Measurements from ENCODE around the gene AFF1.
"Not testable (repeated sequence)": the region's sequence is repeated elsewhere in the genome, so short reads cannot be mapped to it uniquely, and the experiment has no call there.

Gene AFF1

GRCh38 chr4:86959588-86960500 lies 25.0 kb downstream of the AFF1 start:
- no peak for DNase-seq

DNA sequence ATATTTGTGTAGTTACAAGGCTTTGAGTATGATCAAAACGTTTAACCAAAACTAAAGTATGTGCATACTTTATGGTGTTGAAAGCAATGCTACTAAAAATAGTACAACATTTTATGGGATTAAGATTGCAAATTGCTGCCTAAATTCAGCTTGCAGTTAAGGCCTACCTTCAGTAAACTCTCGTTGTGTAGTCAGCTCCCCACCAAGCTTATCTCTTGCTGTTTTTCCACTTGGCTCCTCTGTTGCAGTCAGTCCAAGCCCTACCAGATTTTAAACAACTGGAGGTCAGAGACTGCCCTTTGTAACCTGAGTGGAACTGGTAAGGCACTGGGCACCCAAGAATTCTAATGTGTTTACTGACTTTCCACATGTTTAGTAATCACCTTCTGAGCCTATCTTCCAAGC lies 25.7 kb downstream of the AFF1 start:
- no peak for DNase-seq

DNA sequence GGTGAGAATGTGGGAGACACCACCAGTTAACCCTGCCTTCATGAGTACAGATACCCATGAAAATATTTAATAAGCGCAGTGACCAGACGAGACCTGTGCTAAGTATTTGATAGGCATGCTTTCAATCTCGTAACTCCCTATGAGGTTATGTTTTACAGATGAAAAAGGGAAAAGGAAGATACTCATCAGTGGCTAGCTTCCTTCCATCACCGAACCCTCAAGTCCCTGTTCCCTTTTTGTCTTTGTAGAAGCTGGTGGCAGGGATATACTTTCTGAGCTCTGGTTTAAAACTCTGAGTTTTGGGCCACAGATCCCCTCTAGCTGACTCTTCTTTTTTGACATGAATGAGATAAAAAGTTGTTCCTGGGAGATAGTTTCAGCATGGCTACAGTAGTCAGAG lies 26.3 kb downstream of the AFF1 start:
- DNase-seq: no peak

DNA sequence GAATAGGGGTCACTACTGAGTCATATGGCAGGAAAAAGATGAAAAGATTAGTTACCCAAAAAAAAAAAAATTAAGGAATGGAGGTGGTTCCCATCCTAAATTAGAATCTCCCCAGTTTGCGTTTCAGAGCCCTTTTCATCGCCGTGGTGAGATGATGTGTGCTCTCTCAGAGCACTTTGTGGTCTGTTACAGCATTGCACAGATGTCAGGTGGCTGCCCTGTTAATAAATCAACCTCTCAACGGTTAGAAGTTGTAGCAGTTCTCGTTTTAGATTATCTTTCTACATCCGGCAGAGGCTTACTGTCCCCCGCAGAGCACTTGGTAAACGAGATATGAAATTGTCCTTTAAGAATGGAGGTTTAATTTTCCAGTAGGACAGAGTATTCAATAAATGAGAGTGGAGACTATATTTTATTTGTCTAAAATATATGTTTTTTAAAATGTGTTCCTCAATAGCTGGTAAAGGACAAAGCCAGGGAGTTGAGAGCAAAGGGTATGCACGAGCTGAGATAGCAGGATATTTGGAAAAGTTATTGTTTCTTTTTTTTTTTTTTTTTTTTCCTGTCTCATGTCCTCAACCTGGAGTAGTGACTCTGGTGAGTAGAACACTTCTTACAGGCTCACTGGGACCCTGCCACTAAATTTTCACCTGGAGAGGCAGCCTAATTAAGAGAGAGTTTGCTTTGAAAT lies 26.9 kb downstream of the AFF1 start:
- DNase-seq: no peak

DNA sequence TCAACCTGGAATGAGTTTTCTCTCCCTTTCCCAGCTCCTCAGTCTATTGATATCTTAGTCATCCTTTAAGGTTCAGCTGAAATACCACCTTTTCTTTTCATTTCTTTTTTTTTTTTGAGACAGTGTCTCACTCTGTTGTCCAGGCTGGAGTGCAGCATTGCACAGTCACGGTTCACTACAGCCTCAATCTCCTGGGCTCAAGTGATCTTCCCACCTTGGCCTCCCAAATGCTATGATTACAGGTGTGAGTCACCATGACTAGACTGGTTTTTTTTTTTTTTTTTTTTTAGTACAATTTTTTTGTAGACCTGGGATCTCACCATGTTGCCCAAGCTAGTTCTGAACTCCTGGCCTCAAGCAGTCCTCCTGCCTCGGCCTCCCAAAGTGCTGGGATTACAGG lies 28.9 kb downstream of the AFF1 start:
- no peak for DNase-seq

GRCh38 chr4:86965019-86965976 lies 30.5 kb downstream of the AFF1 start:
- DNase-seq: no peak

- DNase-seq: no peak
These were observed 32.3 kb downstream of the AFF1 start for GRCh38 chr4:86967073-86967472.

DNA sequence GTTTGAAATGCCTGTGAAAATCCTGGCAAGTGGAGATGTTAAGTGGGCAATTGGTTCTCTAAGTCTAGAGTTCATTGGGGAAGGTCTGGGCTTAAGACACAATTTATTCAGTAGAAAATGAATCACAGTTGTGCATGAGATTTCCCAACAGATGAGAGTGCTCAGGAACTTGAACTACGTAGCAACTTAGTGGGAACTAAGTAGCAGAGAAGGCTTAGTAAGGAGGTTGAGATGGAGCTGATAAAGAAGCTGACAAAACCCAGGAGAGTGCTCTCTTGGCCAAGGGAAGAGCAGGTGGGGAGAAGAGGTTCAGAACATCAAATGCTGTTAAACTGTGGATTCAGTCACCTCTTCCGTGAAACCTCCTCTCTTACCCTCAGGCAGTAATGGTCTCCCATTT lies 33.0 kb downstream of the AFF1 start:
- DNase-seq: no peak

GRCh38 chr4:86968547-86968946 lies 33.7 kb downstream of the AFF1 start:
- no peak for DNase-seq

DNA sequence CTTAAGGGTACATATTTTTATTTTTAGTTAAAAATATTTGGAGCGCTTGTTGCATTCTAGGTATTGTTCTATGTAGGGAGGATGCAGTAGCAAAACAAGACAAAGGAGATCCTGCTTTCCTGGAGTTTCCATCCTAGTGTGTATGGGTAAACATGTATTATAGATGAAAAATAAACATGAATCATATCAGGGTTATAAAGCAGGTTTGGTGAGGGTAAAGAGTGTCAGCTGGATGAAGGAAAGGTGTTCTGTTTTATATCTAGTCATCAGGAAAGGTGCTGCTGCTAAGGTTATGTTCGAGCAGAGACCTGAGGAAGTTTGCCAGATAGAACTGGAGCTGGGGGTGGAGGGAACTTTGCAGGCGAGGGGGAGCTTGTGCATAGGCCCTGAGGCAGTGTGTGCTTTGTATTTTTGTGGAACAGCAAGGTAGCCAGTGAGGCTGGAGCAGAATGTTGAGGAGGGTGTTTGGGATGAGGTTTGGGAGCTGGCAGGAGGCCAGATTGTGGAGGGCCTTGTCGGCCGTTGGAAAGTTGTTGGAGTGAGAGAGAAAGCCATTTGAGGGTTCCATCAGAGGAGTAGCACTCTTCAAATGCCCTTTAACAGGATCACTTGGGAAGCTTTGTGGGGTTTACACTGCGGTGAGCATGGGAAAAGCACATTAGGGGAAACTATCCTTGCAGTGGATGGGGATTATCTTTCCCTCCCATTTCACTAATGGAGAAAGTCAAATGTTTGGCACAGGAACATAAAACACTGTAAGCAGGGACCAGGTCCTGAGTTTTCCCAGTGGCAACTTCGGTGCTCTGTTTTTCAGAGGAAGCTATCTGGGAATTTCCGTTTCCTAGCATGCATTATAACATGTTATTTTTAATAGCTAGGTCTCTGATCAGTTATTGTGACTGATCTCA lies 35.9 kb downstream of the AFF1 start:
- DNase-seq: no peak

DNA sequence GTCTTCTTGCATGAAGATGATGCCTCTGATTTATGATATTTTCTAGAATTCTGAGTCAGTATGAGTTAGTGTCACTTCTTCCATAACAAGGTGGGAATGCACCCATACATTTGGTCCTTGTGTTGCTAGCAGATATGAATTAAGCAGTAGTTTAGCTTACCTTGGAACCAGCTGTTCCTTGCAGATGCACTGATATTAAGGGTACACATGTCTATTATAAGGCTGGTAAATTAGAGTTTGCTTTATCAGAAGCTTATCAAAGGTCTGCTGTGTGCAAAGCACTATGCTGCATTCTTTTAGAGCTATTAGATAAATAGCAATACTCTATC lies 36.5 kb downstream of the AFF1 start:
- DNase-seq: no peak

GRCh38 chr4:86972997-86973396 lies 38.2 kb downstream of the AFF1 start:
- DNase-seq: no peak

- no peak for DNase-seq
These were observed 38.9 kb downstream of the AFF1 start for GRCh38 chr4:86973668-86974067.

DNA sequence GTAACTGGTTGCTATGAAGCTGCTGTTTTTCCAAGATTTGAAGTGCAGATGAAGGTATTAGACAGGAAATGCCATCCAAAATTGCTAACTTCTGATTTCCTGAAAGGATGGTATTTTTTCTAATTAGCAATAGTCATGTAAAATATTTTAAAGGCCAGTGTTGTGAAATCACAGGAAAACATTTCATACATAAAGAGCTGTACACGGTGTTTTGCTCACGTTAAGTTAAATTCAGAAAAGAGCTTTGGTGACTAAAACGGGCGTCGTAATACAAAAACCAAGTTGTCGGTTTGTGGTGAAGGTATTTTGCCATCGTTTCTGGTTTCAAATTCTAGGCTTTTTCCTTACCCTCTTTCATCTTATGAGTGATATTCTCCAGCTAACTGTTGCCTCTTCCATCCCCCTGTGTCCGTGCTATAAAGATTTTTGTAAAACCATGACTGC lies 39.8 kb downstream of the AFF1 start:
- no peak for DNase-seq

DNA sequence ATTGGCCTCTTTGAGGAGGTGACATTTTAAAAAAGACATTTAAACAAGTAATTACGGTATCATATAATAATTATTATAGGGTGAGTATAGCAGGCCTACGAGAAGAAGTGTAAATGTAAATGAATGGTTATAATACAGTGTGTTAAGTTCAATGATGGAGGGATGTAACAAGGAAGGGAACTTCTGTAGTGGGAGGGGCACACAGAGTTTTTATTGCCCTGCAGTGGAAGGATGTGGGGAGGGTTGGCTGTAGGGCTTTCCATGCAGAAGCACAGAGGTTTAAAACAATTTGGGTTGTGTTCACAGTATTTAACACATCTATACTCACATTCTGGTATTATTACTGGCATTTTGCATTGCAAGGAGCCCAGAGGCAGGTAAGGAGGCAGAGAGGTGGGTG lies 41.1 kb downstream of the AFF1 start:
- no peak for DNase-seq

DNA sequence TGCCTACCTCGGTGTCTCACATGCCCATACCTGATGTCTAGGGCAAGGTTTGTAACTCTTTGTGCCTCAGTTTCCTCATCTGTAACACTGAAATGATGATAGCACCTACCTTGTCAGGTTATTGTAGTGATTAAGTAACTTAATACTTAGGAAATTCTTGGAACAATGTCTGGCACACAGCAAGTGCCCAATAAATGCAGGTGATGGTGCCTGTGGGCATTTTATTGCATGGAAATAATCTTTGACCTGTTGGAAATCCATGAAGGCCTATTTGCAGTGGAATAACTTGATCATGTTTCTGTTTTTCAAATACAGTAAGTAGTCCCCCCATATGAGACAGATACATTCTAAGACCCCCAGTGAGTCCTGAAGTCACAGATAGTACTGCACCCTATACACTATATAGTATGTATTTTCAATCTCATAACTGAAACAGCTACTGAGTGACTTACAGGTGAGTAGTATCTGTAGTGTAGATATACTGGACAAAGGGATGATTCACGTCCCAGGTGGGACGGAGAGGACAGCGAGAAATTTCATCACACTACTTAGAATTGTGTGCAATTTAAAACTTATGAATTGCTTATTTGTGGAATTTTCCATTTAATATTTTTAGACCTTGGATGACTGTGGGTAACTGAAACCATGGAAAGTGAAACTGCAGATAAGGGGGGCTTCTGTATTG lies 42.1 kb downstream of the AFF1 start:
- no peak for DNase-seq

DNA sequence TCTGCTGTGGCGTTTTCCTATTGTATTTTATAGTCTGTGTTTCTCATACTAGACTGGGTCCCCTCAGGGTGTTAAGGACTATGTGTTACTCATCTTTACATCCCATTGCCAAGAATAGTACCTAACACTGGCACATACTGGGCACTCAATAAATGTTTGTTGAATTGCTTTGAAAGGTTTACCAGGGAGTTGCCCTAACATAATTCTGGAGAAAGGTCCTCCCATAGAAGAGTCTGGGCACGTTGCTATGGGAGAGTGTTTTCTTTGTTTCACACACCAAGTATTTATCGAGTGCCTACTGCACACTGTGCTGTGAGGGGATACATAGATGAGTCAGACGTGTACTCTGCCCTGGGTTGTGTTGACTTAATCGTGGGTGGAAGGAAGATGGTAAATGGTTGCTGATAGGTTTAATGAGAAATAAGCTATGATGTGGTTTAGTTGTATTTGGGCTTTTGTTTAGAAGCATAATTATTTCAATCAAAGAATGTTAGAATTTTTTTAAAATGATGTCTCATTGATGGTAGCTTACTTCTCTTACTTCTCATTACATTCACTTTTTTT lies 42.9 kb downstream of the AFF1 start:
- DNase-seq: no peak

GRCh38 chr4:86978709-86979108 lies 43.9 kb downstream of the AFF1 start:
- DNase-seq: no peak

- DNase-seq: no peak
These were observed 45.4 kb downstream of the AFF1 start for GRCh38 chr4:86980230-86980629.

DNA sequence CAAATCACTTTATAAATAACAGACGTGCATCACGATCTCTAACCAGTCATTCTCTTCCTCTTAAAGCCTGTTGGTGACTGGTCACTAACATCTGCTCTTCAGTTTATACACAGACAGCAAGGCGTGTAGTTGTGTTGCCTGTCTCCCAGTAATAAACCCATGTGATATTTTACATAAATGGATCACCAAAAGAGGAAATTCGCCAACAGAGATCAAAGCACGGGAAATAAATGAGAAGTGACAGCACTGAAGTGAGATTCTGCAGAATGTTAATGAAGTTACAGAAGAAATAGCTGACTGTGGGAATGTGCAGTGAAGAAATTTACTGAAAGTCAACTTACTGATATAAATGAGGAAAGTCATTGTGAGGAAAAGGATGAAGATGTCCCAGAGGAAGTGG lies 47.0 kb downstream of the AFF1 start:
- no peak for DNase-seq

DNA sequence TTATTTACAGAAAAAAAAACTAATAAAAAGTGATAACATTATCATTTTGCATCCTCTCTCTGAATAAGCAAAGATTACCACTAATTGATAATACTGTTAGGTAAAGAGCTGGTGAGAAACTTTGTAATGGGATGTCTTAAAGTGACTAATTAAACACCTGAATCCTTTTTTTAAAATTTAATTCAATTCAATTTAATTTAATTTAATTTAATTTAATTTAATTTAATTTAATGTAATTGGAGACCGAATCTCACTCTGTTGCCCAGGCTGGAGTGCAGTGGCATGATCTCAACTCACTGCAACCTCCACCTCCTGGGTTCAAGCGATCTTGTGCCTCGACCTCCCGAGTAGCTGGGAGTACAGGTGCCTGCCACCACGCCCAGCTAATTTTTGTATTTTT lies 51.0 kb downstream of the AFF1 start:
- not testable (repeated sequence) for DNase-seq
